Hepatocyte (in vitro differentiated cells): Measurements from ENCODE around the gene WAPL. TPM values are rescaled to one million over a fixed set of nuclear protein-coding genes. Genes with fewer than 3 reads are reported as not detected.

Source experiments
- DNase-seq: peaks from one replicate; pipeline ENCODE4 v3.0.0-alpha.2; 2016; ENCODE audit warnings: low spot score
- H2AFZ ChIP-seq: fragments of 200-600 bp; sonication (generic); 2 replicates; pipeline ENCODE4 v1.6.0; 2016; ENCODE audit warnings: antibody characterized with exemption, mild to moderate bottlenecking
- H3K27ac ChIP-seq: fragments of 200-600 bp; sonication (generic); 2 replicates; pipeline ENCODE4 v1.5.1; 2016; ENCODE audit warnings: mild to moderate bottlenecking
- H3K27me3 ChIP-seq: fragments of 200-600 bp; sonication (generic); 2 replicates; pipeline ENCODE4 v1.6.1; 2016
- H3K36me3 ChIP-seq: fragments of 200-600 bp; sonication (generic); replicated peaks from 2 replicates; pipeline ENCODE4 v1.5.1; 2016; ENCODE audit warnings: low read depth; ENCODE audit not compliant: insufficient read depth
- H3K4me1 ChIP-seq: fragments of 200-600 bp; sonication (generic); 2 replicates; pipeline ENCODE4 v1.5.1; 2016; ENCODE audit warnings: mild to moderate bottlenecking, moderate library complexity; ENCODE audit not compliant: insufficient read depth
- H3K4me2 ChIP-seq: fragments of 200-600 bp; sonication (generic); 2 replicates; pipeline ENCODE4 v1.6.0; 2016
- H3K4me3 ChIP-seq: fragments of 200-600 bp; sonication (generic); 2 replicates; pipeline ENCODE4 v1.5.1; 2016; ENCODE audit warnings: mild to moderate bottlenecking
- H3K79me2 ChIP-seq: fragments of 200-600 bp; sonication (generic); 2 replicates; pipeline ENCODE4 v1.6.0; 2017; ENCODE audit warnings: mild to moderate bottlenecking
- H3K9me2 ChIP-seq: fragments of 200-600 bp; sonication (generic); replicated peaks from 2 replicates; pipeline ENCODE4 v1.6.0; 2017; ENCODE audit warnings: mild to moderate bottlenecking; ENCODE audit not compliant: insufficient read depth
- H3K9me3 ChIP-seq: fragments of 200-600 bp; sonication (generic); 2 replicates; pipeline ENCODE4 v1.5.1; 2016; ENCODE audit warnings: low read depth, mild to moderate bottlenecking
- H4K20me1 ChIP-seq: fragments of 200-600 bp; sonication (generic); 2 replicates; pipeline ENCODE4 v1.6.0; 2016; ENCODE audit warnings: mild to moderate bottlenecking; ENCODE audit not compliant: insufficient read depth, poor library complexity, severe bottlenecking
- EZH2 ChIP-seq: fragments of 200-600 bp; sonication (generic); IDR thresholded peaks from 2 replicates; pipeline ENCODE4 v1.6.1; 2016; ENCODE audit warnings: antibody characterized with exemption, mild to moderate bottlenecking, borderline replicate concordance
- EZH2phosphoT487 ChIP-seq: fragments of 200-600 bp; sonication (generic); IDR thresholded peaks from one replicate; pipeline ENCODE4 v1.6.1; 2018; ENCODE audit warnings: antibody characterized with exemption, mild to moderate bottlenecking, low read depth, moderate library complexity; ENCODE audit not compliant: unreplicated experiment, severe bottlenecking
- WGBS: methylation state at CpG from one replicate; pipeline ENCODE4 v1.1.6; 2016; ENCODE audit warnings: low lambda C conversion rate; ENCODE audit errors: missing lambda C conversion rate; 5-methylcytosine and 5-hydroxymethylcytosine counted together
- polyA plus RNA-seq: library from polyadenylated mRNA; unstranded; fragments of >200 nt; fragmentation: Nextera tagmentation; extraction: Ambion mirVana; gene quantifications from 2 replicates; pipeline ENCODE4 v1.2.1, GENCODE V29; 2016
- total RNA-seq: library from RNA; depleted of rRNA; stranded (reverse); fragments of >200 nt; gene quantifications from 2 replicates; pipeline ENCODE4 v1.2.3, GENCODE V29; 2014
- TF ChIP-seq, protein P1 (sequence below): fragments of 200-600 bp; sonication (generic); IDR thresholded peaks from 2 replicates; pipeline ENCODE4 v1.5.1; 2016; ENCODE audit warnings: antibody characterized with exemption, mild to moderate bottlenecking; ENCODE audit not compliant: poor library complexity

Gene WAPL
- total and polyA plus RNA-seq, 2 experiments from 2014 or later: 19.4 to 41.4 TPM

DNA sequence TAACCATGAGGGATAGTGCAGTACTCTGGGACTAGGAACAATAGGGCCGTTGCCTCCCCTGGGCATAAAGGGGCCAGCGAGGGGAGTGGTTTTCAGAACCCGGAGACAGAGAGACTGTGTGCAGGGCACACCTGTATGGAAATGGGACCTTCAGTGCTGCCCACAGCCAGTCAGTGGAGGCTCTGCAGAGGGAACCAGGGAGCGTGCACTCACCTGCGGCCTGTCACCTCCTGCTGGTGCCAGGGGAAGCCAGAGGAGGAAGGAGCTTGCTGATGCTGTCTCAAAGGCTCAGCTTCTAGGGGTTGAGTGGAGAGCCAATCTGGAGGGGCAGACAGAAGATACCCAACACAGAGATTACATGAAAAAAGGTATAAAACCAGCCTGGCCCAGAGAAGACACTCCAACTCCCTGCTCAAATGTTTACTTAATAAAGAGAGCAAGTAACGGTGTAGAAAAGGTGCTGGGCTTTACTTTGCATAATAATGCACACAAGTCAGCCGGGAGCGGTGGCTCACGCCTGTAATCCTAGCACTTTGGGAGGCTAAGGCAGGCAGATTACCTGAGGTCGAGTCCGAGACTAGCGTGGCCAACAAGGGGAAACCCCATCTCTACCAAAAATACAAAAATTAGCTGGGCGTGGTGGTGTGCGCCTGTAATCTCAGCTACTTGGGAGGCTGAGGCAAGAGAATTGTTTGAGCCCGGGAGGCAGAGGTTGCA, 35.5 kb upstream of the WAPL start:
- Histone ChIP-seq H3K27me3 (no peaks in the 10 kb centered on the region), H3K27ac (no peak overlapping the region), H3K9me2 (no peaks in the 10 kb centered on the region), H3K4me1 (no peaks in the 10 kb centered on the region), H2AFZ (no peak overlapping the region), H4K20me1 (no peaks in the 10 kb centered on the region), H3K79me2 (no peaks in the 10 kb centered on the region), H3K36me3 (no peaks in the 10 kb centered on the region), H3K9me3 (no peaks in the 10 kb centered on the region), H3K4me2 (no peak overlapping the region), H3K4me3 (no peak overlapping the region)
- TF ChIP-seq EZH2 (no peak), EZH2phosphoT487 (no peak)
- TF ChIP-seq, protein P1, sequence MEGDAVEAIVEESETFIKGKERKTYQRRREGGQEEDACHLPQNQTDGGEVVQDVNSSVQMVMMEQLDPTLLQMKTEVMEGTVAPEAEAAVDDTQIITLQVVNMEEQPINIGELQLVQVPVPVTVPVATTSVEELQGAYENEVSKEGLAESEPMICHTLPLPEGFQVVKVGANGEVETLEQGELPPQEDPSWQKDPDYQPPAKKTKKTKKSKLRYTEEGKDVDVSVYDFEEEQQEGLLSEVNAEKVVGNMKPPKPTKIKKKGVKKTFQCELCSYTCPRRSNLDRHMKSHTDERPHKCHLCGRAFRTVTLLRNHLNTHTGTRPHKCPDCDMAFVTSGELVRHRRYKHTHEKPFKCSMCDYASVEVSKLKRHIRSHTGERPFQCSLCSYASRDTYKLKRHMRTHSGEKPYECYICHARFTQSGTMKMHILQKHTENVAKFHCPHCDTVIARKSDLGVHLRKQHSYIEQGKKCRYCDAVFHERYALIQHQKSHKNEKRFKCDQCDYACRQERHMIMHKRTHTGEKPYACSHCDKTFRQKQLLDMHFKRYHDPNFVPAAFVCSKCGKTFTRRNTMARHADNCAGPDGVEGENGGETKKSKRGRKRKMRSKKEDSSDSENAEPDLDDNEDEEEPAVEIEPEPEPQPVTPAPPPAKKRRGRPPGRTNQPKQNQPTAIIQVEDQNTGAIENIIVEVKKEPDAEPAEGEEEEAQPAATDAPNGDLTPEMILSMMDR: no peak
- 84% methylated on average over 15 of the region's 15 CpGs for WGBS
- DNase-seq: no peak

DNA sequence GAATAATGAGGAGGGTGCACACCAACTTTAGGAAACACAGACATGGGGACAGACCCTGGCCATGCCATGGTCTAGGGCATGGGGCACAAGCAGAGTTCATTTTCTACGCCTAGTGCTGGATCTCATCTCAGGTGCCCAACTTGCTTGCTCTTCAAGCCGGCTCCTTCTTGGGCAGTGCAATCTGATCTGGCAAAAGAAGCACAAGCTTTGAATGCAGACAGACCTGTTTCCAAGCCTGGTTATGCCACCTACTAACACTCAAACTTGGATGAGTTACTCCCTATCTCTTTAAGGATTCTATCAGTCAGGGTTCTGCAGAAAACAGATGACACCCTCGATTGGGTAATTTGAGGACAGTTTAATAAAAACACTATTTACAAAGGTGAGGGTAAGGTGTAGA, 34.9 kb upstream of the WAPL start:
- no peak overlapping the region for H3K4me2 ChIP-seq
- no peak overlapping the region for H3K4me3 ChIP-seq
- H4K20me1 ChIP-seq: no peaks in the 10 kb centered on the region
- H3K27me3 ChIP-seq: no peaks in the 10 kb centered on the region
- H3K9me3 ChIP-seq: no peaks in the 10 kb centered on the region
- no peaks in the 10 kb centered on the region for H3K4me1 ChIP-seq
- no peak for DNase-seq
- H3K27ac ChIP-seq: no peak overlapping the region
- no peak for TF ChIP-seq EZH2
- no peak overlapping the region for H2AFZ ChIP-seq
- no peaks in the 10 kb centered on the region for H3K36me3 ChIP-seq
- 71% methylated on average over 3 of the region's 3 CpGs for WGBS
- H3K9me2 ChIP-seq: no peaks in the 10 kb centered on the region
- no peaks in the 10 kb centered on the region for H3K79me2 ChIP-seq

DNA sequence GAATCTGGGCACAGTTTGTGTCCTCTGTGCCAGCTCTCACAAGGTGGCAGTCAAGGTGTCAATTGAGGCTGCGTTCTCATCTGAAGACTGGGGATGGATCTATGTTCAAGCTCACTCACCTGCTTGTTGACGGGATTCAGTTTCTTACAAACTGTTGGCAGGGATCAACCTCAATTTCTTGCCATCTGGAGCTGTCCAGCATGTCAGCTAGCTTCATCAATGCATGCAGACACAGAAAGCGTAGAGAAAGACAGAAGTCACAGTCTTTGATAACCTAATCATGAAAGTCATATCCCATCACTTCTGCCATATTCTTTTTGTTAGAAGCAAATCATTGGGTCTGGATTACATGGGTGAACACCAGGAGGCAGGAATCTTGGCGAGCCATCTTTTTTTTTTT, 32.0 kb upstream of the WAPL start:
- WGBS: 82% methylated on average over 4 of the region's 4 CpGs
- no peak overlapping the region for H2AFZ ChIP-seq
- H3K9me2 ChIP-seq: no peaks in the 10 kb centered on the region
- H3K9me3 ChIP-seq: no peaks in the 10 kb centered on the region
- H3K27me3 ChIP-seq: no peaks in the 10 kb centered on the region
- no peaks in the 10 kb centered on the region for H3K79me2 ChIP-seq
- no peak for DNase-seq
- no peaks in the 10 kb centered on the region for H3K4me1 ChIP-seq
- no peak for TF ChIP-seq EZH2
- TF ChIP-seq EZH2phosphoT487: no peak
- TF ChIP-seq, protein P1: no peak
- no peaks in the 10 kb centered on the region for H4K20me1 ChIP-seq
- H3K27ac ChIP-seq: no peak overlapping the region
- H3K36me3 ChIP-seq: no peaks in the 10 kb centered on the region
- H3K4me3 ChIP-seq: no peak overlapping the region
- H3K4me2 ChIP-seq: no peak overlapping the region

DNA sequence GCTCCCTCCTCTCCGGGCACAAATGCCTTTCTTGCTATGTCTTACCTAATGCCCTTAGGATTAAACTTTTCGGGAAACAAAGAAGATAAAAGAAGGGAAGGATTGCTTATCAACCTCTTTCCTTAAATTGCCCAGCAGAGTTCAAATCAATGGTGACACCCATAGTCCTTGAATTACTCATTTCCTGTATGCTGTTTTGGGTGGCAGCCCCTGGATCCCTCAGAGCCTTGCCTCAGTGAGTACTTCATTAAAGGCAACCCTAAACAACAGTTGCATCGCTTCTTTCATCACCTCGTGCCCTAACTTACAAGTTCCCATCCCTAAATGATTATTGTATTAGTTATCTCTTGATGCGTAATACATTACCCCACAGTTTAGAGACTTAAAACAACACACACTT, 31.6 kb upstream of the WAPL start:
- no peaks in the 10 kb centered on the region for H3K27me3 ChIP-seq
- no peaks in the 10 kb centered on the region for H3K36me3 ChIP-seq
- no peak overlapping the region for H3K4me3 ChIP-seq
- no peaks in the 10 kb centered on the region for H3K9me3 ChIP-seq
- TF ChIP-seq, protein P1: no peak
- TF ChIP-seq EZH2 (no peak), EZH2phosphoT487 (no peak)
- no peak overlapping the region for H3K27ac ChIP-seq
- DNase-seq: no peak
- H3K9me2 ChIP-seq: no peaks in the 10 kb centered on the region
- 67% methylated on average over 5 of the region's 5 CpGs for WGBS
- no peaks in the 10 kb centered on the region for H3K4me1 ChIP-seq
- no peaks in the 10 kb centered on the region for H3K79me2 ChIP-seq
- no peaks in the 10 kb centered on the region for H4K20me1 ChIP-seq
- H2AFZ ChIP-seq: no peak overlapping the region
- H3K4me2 ChIP-seq: no peak overlapping the region
